Activated naive CD8-positive, alpha-beta T cell treated with anti-CD3 and anti-CD28 coated beads for 36 hours (primary cell): ENCODE results near the gene CELF2. TPM values are rescaled to one million over a fixed set of nuclear protein-coding genes. Genes with fewer than 3 reads are reported as not detected.

Experiments
- DNase-seq: peaks from one replicate; pipeline ENCODE4 v3.0.0; 2021
- H3K27ac Mint-ChIP-seq: one replicate; pipeline ENCODE4 v1.8.0; 2022; ENCODE audit warnings: mild to moderate bottlenecking, moderate library complexity, mixed read lengths
- H3K27me3 Mint-ChIP-seq: one replicate; pipeline ENCODE4 v1.8.0; 2022; ENCODE audit warnings: mild to moderate bottlenecking, mixed read lengths
- H3K36me3 Mint-ChIP-seq: one replicate; pipeline ENCODE4 v1.8.0; 2021; ENCODE audit warnings: mild to moderate bottlenecking, mixed read lengths
- H3K4me1 Mint-ChIP-seq: one replicate; pipeline ENCODE4 v1.8.0; 2021; ENCODE audit warnings: mixed read lengths
- H3K4me3 Mint-ChIP-seq: one replicate; pipeline ENCODE4 v1.8.0; 2022; ENCODE audit warnings: mild to moderate bottlenecking, moderate library complexity, mixed read lengths
- H3K9me3 Mint-ChIP-seq: one replicate; pipeline ENCODE4 v1.8.0; 2022; ENCODE audit warnings: mixed read lengths
- total RNA-seq, 2 experiments: library from RNA; stranded (reverse); gene quantifications; one replicate each; pipeline ENCODE4 v1.2.3, GENCODE V29; 2021

CELF2 gene
- total RNA-seq, 2 experiments from 2014 or later: 137 to 139 TPM

DNA sequence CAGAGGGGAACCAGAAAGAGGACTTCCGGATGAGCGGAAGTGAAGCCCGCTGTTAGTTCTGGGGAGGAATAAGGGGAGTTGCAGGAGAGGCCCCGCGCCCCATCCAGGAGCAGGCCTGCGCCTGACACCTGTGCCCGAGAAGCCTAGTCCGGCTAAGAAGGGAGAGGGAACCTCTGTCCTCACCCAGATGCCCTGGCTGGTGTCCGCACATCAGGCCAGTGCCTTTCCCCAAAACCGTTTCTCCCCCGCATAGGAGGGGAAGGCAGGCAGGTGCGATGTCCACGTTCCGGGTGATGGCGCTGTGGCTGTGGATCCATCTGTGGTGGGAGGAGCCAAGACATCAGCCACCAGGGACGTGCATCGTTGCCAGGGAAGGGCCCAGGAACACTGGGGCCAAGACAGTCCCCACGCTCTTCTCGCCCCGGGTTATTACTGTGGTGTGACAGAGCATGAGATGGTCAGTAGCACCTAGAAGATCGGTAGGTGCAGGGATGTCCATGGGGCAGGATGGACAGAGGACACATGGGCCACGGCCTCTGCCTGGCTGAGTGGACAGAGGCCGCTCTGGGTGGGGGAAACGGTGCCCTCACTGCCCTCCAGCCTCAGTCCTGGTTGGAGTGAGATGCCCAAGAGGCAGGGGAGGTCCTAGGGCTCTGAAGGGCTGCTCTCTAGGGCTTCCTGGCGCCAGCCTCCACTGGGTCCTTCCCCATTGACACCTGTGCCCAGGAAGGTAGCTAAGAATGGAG lies 262.7 kb downstream of the CELF2 start:
- H3K4me1 Mint-ChIP-seq: peaks cover 16% of the 10 kb centered on the region
- DNase-seq: no peak
- H3K36me3 Mint-ChIP-seq: peaks cover 36% of the 10 kb centered on the region
- H3K27me3 Mint-ChIP-seq: no peaks in the 10 kb centered on the region
- H3K27ac Mint-ChIP-seq: no peak overlapping the region
- no peak overlapping the region for H3K4me3 Mint-ChIP-seq
- no peaks in the 10 kb centered on the region for H3K9me3 Mint-ChIP-seq

DNA sequence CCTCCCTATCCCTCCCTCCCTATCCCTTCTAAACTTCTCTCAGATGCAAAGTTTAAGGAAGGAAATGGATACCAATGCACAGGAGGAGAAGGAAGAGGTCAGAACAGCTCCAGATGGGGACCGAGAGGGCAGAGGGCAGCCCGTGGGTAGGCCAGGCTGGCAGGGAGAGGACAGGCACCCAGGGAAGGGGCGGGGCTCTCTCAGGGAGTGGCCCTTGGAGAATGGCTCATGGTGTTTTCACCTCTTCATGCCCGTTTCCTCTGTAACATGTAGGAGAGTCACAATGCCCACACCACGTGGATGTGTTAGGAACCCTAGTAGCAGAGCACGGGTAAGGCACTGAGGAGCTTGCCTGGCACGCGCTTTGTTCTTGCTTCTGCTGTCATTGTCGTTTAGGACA lies 264.5 kb downstream of the CELF2 start:
- no peak for DNase-seq
- Mint-ChIP-seq H3K9me3 (no peaks in the 10 kb centered on the region), H3K4me3 (no peak overlapping the region), H3K4me1 (peaks cover 18% of the 10 kb centered on the region), H3K27me3 (no peaks in the 10 kb centered on the region), H3K27ac (no peak overlapping the region), H3K36me3 (peaks cover 33% of the 10 kb centered on the region)

DNA sequence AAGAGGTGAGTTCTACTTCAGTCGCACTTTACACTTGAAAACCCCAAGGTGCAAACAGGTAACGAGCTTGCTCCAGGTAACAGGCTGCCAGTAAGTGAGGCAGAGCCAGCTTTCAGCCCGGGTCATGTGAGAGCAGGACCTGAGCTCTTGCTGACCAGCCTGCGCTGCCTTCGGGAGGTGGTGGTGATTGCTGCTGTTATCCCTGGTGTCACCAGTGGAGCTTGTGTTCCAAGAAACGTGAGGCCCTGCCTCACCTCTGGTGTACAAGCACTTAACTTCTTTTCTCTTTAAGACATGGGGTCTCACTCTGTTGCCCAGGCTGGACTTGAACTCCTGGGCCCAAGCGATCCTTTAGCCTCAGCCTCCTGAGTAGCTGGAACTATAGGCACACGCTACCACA lies 265.0 kb downstream of the CELF2 start:
- Mint-ChIP-seq H3K9me3 (no peaks in the 10 kb centered on the region), H3K27me3 (no peaks in the 10 kb centered on the region), H3K27ac (no peak overlapping the region), H3K4me3 (no peak overlapping the region), H3K4me1 (peaks cover 14% of the 10 kb centered on the region), H3K36me3 (peaks cover 29% of the 10 kb centered on the region)
- no peak for DNase-seq

DNA sequence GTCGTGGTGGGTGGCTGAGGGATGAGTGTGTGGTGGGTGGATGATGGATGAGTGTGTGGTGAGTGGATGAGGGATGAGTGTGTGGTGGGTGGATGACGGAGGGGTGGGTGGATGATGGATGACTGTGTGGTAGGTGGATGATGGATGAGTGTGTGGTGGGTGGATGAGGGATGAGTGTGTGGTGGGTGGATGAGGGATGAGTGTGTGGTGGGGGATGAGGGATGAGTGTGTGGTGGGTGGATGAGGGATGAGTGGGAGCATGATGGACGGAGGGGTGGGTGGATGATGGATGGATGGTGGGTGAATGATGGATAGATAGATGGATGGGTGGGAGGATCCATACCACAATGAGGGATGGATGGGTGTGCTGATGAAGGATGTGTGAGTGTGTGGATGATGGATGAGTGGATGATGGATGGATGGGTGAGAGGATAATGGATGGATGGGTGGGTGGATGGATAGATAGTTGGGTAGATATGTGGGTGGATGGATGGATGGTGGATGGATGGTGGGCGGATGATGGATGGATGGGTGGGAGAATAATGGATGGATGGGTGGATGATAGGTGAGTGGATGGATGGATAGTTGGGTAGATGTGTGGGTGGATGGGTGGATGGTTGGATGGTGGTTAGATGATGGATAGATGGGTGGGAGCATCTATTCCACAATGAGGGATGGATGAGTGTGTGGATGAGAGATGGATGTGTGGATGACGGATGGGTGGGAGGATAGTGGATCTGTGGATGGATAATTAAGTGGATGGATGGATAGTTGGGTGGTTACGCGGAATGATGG lies 266.8 kb downstream of the CELF2 start:
- Mint-ChIP-seq H3K4me1 (peaks cover 16% of the 10 kb centered on the region), H3K27me3 (no peaks in the 10 kb centered on the region), H3K4me3 (no peak overlapping the region), H3K9me3 (no peaks in the 10 kb centered on the region), H3K27ac (no peak overlapping the region), H3K36me3 (peaks cover 26% of the 10 kb centered on the region)
- no peak for DNase-seq

DNA sequence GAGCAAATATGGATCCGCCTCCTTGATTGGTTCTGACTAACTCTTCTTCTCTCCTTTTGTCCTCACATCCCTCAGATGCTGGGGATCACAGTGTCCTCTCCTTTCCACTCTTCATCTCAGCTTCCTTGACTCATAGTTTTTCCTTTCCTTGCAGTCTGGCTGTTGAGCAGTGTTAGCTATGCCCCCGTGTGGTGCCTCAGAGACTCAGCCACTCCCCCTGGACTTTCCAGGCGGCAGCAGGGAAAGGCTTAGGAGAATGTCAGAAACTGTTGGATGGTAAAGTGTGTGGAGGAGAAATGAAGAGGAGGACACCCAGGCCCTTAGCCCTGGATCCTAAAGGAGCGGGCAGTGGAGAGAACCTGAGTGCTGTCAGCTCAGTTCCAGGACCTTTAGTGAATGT lies 267.5 kb downstream of the CELF2 start:
- no peak for DNase-seq
- H3K27me3 Mint-ChIP-seq: no peaks in the 10 kb centered on the region
- H3K36me3 Mint-ChIP-seq: peaks cover 27% of the 10 kb centered on the region
- peaks cover 17% of the 10 kb centered on the region for H3K4me1 Mint-ChIP-seq
- H3K4me3 Mint-ChIP-seq: no peak overlapping the region
- no peaks in the 10 kb centered on the region for H3K9me3 Mint-ChIP-seq
- H3K27ac Mint-ChIP-seq: no peak overlapping the region

DNA sequence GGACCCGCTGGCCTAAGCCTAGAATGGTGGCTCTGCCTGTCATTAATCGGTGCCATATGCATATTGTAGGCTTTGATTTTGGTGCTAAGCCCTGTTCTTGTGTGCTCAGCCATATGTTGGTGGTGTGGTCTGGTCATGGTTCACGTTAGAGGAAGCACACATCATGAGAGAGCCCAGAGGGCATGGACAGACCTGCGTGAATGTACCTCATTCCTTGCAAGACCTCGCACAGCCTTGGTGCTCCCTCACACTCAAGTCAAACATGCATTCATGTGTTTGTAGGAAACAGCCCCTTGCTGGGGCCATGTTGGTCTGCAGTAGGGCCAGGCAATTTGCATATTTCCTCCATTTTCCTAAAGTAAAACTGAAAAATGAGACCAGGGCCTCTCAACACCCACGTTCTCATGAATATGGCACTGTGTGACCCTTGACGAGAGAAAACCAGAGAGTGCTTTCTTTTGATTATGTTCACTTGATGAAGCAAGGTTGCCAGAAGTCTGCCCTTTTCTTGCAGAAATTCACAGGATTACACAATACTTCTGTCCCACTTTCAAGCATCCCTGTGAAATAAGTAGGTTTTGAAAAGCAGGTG lies 268.7 kb downstream of the CELF2 start:
- no peak for DNase-seq
- peaks cover 26% of the 10 kb centered on the region for H3K36me3 Mint-ChIP-seq
- H3K27me3 Mint-ChIP-seq: no peaks in the 10 kb centered on the region
- H3K4me1 Mint-ChIP-seq: peaks cover 20% of the 10 kb centered on the region
- no peak overlapping the region for H3K27ac Mint-ChIP-seq
- no peaks in the 10 kb centered on the region for H3K9me3 Mint-ChIP-seq
- no peak overlapping the region for H3K4me3 Mint-ChIP-seq

DNA sequence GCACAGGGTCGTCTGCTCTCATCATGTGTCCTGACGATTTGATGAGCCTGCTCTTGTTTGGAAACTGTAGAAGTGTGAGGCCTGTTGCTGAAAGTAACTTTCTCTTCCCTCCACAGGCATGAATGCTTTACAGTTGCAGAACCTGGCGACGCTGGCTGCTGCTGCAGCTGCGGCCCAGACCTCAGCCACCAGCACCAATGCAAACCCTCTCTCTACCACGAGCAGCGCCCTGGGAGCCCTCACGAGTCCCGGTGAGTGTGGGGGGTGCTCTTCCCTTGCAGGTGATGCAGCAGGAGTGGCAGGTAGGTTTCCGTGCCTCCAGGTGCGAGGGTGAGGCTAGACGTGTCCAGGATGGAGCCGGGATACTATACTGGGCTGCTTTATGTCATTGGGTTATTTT lies 270.6 kb downstream of the CELF2 start:
- Mint-ChIP-seq H3K4me3 (no peak overlapping the region), H3K36me3 (peaks cover 36% of the 10 kb centered on the region), H3K4me1 (peaks cover 25% of the 10 kb centered on the region), H3K27ac (peak overlapping the region; percentile 44), H3K27me3 (no peaks in the 10 kb centered on the region), H3K9me3 (no peaks in the 10 kb centered on the region)
- no peak for DNase-seq

DNA sequence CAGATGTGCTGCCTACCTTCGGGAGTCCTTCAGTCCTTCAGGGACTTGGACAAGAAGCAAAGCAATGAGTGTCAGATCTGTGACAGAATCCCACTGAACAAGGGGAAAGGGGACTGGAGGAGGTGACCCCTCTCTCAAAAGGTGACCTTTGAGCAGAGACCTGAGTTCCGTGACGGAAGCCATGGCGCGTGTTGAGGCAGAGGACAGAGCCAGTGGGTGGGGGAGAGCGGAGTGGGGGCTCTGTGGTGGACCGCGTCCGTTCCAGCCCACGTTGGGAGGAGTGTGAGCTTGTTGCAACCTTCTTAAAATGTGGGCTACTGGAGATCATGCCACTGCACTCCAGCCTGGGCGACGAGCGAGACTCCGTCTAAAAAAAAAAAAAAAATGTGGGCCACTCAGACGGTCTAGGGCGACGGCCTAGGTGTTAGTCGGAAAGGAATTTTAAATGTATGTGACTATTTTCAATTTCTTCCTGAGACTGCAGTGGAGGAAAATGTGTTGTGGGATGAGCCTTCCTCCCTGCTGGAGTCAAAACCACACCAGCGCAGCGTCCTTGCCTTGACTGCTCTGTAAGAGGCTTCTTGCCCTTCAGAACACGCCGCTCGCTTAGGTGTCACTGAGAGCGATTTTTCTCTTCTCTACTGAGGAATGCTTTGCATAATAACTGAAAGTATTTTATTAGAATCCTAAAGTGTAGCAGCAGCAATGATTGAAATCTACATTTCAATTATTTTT lies 272.7 kb downstream of the CELF2 start:
- no peak overlapping the region for H3K27ac Mint-ChIP-seq
- peaks cover 52% of the 10 kb centered on the region for H3K36me3 Mint-ChIP-seq
- peaks cover 39% of the 10 kb centered on the region for H3K4me1 Mint-ChIP-seq
- H3K27me3 Mint-ChIP-seq: no peaks in the 10 kb centered on the region
- no peaks in the 10 kb centered on the region for H3K9me3 Mint-ChIP-seq
- no peak for DNase-seq
- no peak overlapping the region for H3K4me3 Mint-ChIP-seq

DNA sequence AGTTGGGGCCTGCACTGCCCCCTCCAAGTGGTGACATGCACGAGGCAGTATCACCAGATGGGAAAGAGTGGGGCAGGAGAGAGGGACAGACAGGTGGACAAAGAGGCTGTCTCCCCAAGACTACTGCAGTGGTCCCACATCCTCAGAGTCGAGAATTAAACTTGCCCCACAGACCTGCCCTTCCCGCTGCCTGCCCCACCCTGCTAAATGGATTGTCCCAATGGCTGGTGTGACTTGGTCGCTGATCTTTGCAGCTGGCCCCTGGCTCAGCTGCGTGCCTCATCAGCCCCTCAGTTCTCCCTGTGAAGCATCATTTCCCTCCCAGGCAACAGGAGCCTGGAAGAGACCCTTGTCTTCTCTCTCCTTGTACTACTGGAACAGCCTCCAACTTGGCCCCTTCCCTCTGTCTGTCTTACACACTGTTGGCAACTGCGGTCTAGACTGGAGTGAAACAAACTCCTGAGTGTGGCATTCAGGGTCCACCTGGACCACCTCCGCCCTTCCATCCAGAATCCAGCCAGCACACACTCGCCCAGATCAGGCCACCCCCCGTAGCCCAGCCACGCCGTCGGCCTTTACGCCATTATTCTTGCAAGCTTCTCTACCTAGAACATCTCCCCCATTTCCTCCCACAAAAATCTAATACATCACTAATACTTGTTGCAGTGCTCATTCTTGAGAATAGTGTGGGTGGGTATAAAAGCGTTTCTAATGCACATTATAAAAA lies 275.1 kb downstream of the CELF2 start:
- Mint-ChIP-seq H3K4me1 (peaks cover 43% of the 10 kb centered on the region), H3K4me3 (no peak overlapping the region), H3K36me3 (peaks cover 71% of the 10 kb centered on the region), H3K27me3 (no peaks in the 10 kb centered on the region), H3K27ac (peak overlapping the region; percentile 22), H3K9me3 (no peaks in the 10 kb centered on the region)
- DNase-seq: no peak

DNA sequence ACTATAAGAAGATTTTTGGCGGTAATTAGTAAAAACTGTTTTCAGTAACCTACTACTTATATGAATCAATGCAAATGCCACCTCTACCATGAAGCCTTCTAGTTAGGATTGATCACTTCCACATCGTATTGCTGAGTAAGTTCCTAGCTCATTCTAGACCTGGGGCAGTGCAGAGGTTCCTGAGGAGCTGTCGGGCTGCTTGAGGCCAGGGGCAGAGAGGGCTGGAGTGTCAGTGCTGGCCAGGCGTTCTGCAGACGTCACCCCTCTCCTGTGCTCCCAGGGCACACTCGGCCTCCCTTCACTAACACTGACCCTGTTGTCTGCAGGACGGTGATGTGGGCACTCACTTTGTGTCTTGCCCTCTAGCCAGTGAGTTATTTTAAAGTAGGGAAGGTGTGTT lies 275.7 kb downstream of the CELF2 start:
- no peak for DNase-seq
- Mint-ChIP-seq H3K4me1 (peaks cover 43% of the 10 kb centered on the region), H3K9me3 (no peaks in the 10 kb centered on the region), H3K27ac (peak overlapping the region; percentile 54), H3K36me3 (peaks cover 77% of the 10 kb centered on the region), H3K27me3 (no peaks in the 10 kb centered on the region), H3K4me3 (no peak overlapping the region)

DNA sequence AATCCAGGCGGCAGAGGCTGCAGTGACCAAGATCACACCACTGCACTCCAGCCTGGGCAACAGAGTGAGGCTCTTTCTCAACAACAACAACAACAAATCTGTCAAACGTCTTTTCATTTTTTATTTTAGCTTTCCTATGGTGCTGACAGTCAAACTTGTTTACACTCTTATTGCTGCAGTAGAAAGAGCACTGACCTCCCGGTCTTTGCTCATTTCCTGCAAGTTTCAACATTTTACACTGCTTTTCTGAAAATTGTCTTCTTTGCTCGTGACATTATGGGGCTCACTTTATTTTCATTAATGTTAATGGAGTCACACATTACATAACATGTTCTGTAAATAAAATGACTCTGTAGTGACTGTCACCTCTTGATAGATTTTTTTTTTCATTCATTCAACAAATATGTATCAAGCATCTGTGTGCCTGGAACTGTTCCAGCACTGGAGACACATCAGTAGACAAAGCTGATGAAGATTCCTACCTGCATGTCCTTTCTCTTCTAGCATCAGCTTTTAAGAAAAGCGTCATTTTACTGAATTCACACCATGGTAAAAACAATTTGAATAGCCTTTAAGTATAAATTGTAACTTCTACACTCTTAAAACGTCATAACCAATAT lies 277.3 kb downstream of the CELF2 start:
- Mint-ChIP-seq H3K27me3 (no peaks in the 10 kb centered on the region), H3K36me3 (peaks cover 75% of the 10 kb centered on the region), H3K4me1 (peaks cover 39% of the 10 kb centered on the region), H3K4me3 (no peak overlapping the region), H3K9me3 (no peaks in the 10 kb centered on the region), H3K27ac (peak overlapping the region; percentile 55)
- DNase-seq: no peak

DNA sequence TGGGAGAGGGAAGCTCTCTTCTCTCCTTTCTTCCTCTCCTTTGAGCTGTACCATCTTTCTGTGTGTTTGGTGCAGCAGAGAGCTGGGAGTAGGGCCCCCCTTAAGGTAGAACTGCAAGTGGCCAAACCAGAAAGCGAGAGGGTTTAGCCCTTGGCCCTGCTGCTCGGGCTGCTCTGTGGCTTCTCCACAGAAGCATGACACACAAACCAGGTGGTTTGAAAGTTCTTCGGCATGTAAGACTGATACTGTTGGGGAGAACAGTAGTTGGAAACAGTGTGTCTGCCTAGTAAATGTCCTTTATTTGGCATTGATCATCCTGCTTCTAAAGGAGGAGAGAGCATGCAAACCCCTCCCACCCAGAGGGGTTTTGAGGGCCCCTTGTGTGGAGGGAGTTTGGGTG lies 277.8 kb downstream of the CELF2 start:
- peaks cover 74% of the 10 kb centered on the region for H3K36me3 Mint-ChIP-seq
- no peak for DNase-seq

DNA sequence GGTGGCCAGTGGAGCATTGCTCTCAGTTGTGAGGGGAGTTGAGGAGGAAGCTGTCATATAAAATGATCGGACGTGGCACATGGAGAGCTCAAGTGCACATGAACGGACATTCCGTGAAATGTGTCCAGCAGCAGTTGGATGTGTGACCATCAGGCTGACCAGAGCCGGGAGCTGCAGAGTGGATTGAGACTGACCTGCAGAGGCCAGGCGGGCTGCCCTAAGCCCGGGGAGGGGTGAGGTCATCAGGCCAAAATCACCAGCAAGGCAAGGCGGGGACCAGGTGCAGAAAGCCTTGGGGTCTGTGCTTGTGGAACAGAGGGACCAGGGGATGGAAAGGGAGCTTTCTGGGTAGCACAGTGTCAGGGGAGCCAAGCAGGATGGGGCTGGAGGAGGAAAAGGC lies 279.5 kb downstream of the CELF2 start:
- H3K27ac Mint-ChIP-seq: peak overlapping the region; percentile 35
- no peaks in the 10 kb centered on the region for H3K27me3 Mint-ChIP-seq
- H3K36me3 Mint-ChIP-seq: peaks cover 72% of the 10 kb centered on the region
- H3K9me3 Mint-ChIP-seq: no peaks in the 10 kb centered on the region
- no peak overlapping the region for H3K4me3 Mint-ChIP-seq
- no peak for DNase-seq
- H3K4me1 Mint-ChIP-seq: peaks cover 29% of the 10 kb centered on the region

More for the DNA sequence above, 277.8 kb downstream of the CELF2 start:
- peak overlapping the region; percentile 66 for H3K27ac Mint-ChIP-seq
- no peak overlapping the region for H3K4me3 Mint-ChIP-seq
- peaks cover 33% of the 10 kb centered on the region for H3K4me1 Mint-ChIP-seq
- H3K9me3 Mint-ChIP-seq: no peaks in the 10 kb centered on the region
- no peaks in the 10 kb centered on the region for H3K27me3 Mint-ChIP-seq

DNA sequence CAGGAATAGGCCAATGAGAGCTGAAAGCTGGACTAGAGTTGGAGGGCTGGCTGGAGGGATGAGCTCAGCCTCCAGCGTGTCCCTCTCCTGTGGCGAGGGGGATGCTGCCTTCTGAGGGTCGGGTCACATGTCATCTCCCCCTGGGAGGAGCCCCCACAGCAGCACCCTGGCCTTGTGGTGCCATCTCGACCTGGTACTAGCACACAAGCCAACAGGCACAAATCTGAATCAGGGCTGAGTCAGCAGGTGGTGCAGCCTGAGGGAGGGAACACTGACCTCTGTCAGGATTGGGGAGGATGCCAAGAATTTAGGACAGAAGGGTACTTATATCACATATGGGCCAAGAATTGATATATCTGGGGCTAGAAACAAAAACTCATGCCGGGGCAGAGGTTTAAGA lies 280.4 kb downstream of the CELF2 start:
- Mint-ChIP-seq H3K4me3 (no peak overlapping the region), H3K36me3 (peaks cover 75% of the 10 kb centered on the region), H3K9me3 (no peaks in the 10 kb centered on the region), H3K4me1 (peaks cover 29% of the 10 kb centered on the region), H3K27ac (peak overlapping the region; percentile 49), H3K27me3 (no peaks in the 10 kb centered on the region)
- no peak for DNase-seq
